A673 (cell line): ENCODE measurements around the gene PAGR1.

Source experiments
- CTCF ChIP-seq: fragments of 300-800, 200-600 bp; sonication (generic); conservative IDR thresholded peaks from 2 replicates; pipeline ENCODE4 v1.5.1; 2017; ENCODE audit warnings: low read depth, mild to moderate bottlenecking, antibody characterized with exemption, low read length, moderate library complexity, mixed read lengths
- EZH2 ChIP-seq: fragments of 200-600 bp; sonication (generic); IDR thresholded peaks from 2 replicates; pipeline ENCODE4 v1.6.1; 2017; ENCODE audit warnings: borderline replicate concordance, low read depth, mild to moderate bottlenecking, mixed read lengths, antibody characterized with exemption, low read length; ENCODE audit not compliant: poor library complexity, severe bottlenecking

DNA sequence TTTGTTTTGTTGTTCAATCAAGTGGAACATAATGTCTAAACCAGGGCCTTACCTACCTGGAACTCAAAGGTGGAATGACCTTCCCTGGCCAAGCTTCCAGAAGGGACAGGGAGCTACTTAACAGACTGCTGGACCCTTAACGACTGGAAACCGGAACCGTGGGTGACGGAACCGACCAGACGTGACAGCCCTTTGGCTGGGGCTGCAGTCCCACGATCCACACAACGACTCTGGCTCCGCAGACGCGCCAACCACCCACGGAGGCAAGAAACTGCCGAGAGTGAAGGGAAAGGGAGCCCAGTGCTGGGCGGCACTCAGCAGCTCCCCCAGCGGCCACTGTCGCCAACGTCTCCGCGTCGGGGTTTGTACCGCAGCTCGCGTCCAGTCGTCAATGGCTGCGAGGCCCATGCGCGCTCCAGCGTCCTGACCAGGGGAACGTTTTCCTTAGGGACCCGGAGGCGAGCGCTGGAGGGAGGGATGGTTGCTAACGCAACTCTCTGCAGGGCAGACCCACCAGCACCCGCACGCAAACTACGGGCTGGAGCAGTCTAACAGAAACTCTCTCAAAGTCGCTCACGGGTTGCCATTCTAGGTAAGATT lies 31.0 kb upstream of the PAGR1 start:
- TF ChIP-seq EZH2 (no peak), CTCF (peak; percentile 90)
